Psoas muscle (tissue), 8 donors: ENCODE data around the gene TRUB1. TPM values are rescaled to one million over a fixed set of nuclear protein-coding genes. Genes with fewer than 3 reads are reported as not detected.

ENCODE experiments used
- ATAC-seq, 4 donors: fragments of 200-7000 bp; cut with Tn5 transposase; one replicate each; pipeline ENCODE4 v1.9.1; 2020; ENCODE audit warnings: moderate library complexity in 3 of 4, mild to moderate bottlenecking in 2 of 4
- DNase-seq, 2 donors: peaks; one replicate each; pipeline ENCODE4 v3.0.0-alpha.2; 2020
- H3K27ac ChIP-seq: fragments of 200-600 bp; one replicate; pipeline ENCODE4 v1.8.0; 2022
- H3K27me3 ChIP-seq, 3 donors: fragments of 200-600 bp in 1 of 3; one replicate each; pipeline versions ENCODE4 v1.6.1 to v1.8.0; 2013 to 2022; ENCODE audit warnings: low read length in 2 of 3, mild to moderate bottlenecking in 2 of 3, moderate library complexity in 1 of 3; ENCODE audit not compliant: insufficient read depth in 3 of 3
- H3K36me3 ChIP-seq, 2 donors: fragments of 200-600 bp in 1 of 2; one replicate each; pipeline versions ENCODE4 v1.6.1 to v1.8.0; 2013 to 2022; ENCODE audit warnings: low read depth in 1 of 2, mild to moderate bottlenecking in 1 of 2, moderate library complexity in 1 of 2; ENCODE audit not compliant: insufficient read depth in 1 of 2
- H3K4me1 ChIP-seq: fragments of 200-600 bp; one replicate; pipeline ENCODE4 v1.8.0; 2022
- H3K4me3 ChIP-seq: fragments of 200-600 bp; one replicate; pipeline ENCODE4 v1.8.0; 2022; ENCODE audit warnings: mild to moderate bottlenecking
- H3K9me3 ChIP-seq: fragments of 200-600 bp; one replicate; pipeline ENCODE4 v1.8.0; 2022
- WGBS, 3 donors: extraction: QIAGEN DNeasy Blood & Tissue Kit; methylation state at CpG; one replicate each; pipeline versions ENCODE4 v1.1.6 to v1.1.7; 2013; 5-methylcytosine and 5-hydroxymethylcytosine counted together
- intact Hi-C, 2 donors: fragments of 100-400 bp; cut with DNase I; formaldehyde crosslinking; loops; one replicate each; pipeline versions ENCODE4 v1.11.0 to v1.14.2; 2022
- polyA plus RNA-seq, 3 donors: library from polyadenylated mRNA; stranded (reverse); fragments of 200-250 nt; gene quantifications; one replicate each; pipeline ENCODE4 v1.2.3, GENCODE V29; 2013
- total RNA-seq, 4 donors: library from RNA; stranded (reverse); fragmentation: NEBNext Ultra II Directional in 2 of 4; extraction: Animal tissue kit (Norgen Biotek cat#: 25700) in 2 of 4; gene quantifications; one replicate each; pipeline versions ENCODE4 v1.2.1 to v1.2.4, GENCODE V29; 2021 to 2023
- TF ChIP-seq, protein P1 (sequence below): fragments of 200-600 bp; IDR thresholded peaks from one replicate; pipeline ENCODE4 v1.8.0; 2022; ENCODE audit warnings: antibody characterized with exemption
- donor health status: healthy with polysubstance abuse.
- donor health status: DM: no; HTN: no; CAD: no; lungs with moderate emphysema.
- donor health status: Bipolar disorder and iron deficiency.
- donor health status: healthy.
- donor health status: DM: yes; HTN: yes; CAD: no.
- donor health status: DM: no; HTN: no; CAD: no.
- donor health status: DM: no; HTN: no; CAD: no.
- donor health status: DM: yes; HTN: yes; CAD: no.

The TRUB1 gene
- total and polyA plus RNA-seq, 7 donors = 3.3 to 8.9 (median 8.4) TPM

DNA sequence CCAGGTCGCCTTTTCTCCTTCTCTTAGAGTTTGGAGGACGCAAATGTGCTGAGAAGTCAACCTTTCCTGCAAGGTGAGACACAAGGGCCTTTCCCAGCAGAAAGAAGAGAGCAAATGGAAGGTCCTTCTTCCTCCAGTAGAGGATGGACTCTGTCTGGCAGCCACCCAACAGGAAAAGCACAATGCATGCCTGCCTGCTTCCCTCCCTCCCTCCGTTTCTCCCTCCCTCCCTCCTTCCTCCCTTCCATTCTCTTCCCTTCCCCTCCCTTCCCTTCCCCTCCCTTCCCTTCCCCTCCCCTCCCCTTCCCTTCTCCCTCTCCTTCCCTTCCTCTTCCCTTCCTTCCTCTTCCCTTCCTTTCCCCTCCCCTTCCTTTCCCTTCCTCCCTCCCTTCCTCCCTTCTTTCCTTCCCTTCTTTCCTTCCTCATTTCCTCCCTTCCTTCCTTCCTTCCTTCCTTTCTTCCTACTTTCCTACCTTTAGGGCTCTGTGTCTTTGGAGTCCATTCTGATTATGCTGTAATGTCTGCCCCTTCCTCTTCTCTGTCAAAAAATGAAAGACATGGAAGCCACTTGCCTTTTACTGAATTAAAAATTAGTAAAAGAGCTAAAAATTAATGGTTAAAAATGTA is 66.4 kb downstream of the TRUB1 start:
- Histone ChIP-seq H3K36me3 (no peaks in the 10 kb centered on the region), H3K4me1 (peaks cover 14% of the 10 kb centered on the region), H3K27ac (no peak overlapping the region), H3K4me3 (no peak overlapping the region), H3K9me3 (no peaks in the 10 kb centered on the region), H3K27me3 (no peaks in the 10 kb centered on the region)
- no peak for DNase-seq
- WGBS, 3 donors = 69 to 73% (median 71%) methylated on average over 3 of the region's 3 CpGs
- TF ChIP-seq, protein P1, sequence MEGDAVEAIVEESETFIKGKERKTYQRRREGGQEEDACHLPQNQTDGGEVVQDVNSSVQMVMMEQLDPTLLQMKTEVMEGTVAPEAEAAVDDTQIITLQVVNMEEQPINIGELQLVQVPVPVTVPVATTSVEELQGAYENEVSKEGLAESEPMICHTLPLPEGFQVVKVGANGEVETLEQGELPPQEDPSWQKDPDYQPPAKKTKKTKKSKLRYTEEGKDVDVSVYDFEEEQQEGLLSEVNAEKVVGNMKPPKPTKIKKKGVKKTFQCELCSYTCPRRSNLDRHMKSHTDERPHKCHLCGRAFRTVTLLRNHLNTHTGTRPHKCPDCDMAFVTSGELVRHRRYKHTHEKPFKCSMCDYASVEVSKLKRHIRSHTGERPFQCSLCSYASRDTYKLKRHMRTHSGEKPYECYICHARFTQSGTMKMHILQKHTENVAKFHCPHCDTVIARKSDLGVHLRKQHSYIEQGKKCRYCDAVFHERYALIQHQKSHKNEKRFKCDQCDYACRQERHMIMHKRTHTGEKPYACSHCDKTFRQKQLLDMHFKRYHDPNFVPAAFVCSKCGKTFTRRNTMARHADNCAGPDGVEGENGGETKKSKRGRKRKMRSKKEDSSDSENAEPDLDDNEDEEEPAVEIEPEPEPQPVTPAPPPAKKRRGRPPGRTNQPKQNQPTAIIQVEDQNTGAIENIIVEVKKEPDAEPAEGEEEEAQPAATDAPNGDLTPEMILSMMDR = no peak
- no peak for ATAC-seq
- intact Hi-C loops = no loop called here

DNA sequence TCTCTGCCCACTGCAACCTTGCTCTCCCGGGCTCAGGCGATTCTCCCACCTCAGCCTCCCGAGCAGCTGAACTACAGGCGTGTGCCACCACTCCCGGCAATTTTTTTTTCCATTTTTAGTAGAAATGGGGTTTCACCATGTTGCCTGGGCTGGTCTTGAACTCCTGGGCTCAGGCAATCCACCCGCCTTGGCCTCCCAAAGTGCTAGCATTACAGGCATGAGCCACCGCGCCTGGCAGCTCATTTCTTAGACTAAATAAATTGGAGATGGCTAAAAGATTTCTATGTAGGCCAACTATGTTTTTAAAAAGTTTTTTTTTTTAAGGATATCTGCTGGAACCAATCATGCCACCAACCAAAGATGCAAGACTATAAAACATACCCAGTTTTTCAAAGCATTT is 67.8 kb downstream of the TRUB1 start:
- Histone ChIP-seq H3K4me3 (no peak overlapping the region), H3K36me3 (no peaks in the 10 kb centered on the region), H3K4me1 (peaks cover 9% of the 10 kb centered on the region), H3K27ac (no peak overlapping the region), H3K27me3 (no peaks in the 10 kb centered on the region), H3K9me3 (no peaks in the 10 kb centered on the region)
- intact Hi-C loops = no loop called here
- TF ChIP-seq, protein P1 = no peak
- 89 to 94% (median 94%) methylated on average over 8 of the region's 8 CpGs for WGBS, 3 donors
- ATAC-seq (no peak), DNase-seq (no peak)

GRCh38 chr10:115018185-115018931 is 80.4 kb downstream of the TRUB1 start:
- no peak for DNase-seq

DNA sequence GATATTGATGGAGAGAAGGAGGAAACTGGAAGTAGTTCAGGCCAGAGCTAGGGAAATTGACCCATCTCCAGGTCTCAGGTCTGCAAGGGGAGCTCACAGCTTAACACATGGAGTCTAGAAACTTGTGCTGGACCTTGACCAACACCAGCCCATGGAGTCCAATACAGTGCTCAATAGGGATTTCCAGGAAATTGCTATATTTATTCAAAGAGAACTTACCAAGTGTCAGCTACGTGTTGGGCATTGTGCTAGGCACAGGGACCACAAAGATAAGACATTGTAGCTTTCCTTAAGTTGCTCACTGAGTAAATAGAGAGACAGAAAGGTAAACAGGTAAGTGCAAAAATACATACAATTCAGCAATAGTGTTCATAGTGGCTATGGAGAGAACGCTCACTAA is 82.5 kb downstream of the TRUB1 start:
- ATAC-seq (no peak), DNase-seq (no peak)
- Histone ChIP-seq H3K4me3 (no peak overlapping the region), H3K9me3 (no peaks in the 10 kb centered on the region), H3K27me3 (no peaks in the 10 kb centered on the region), H3K36me3 (no peaks in the 10 kb centered on the region), H3K4me1 (no peaks in the 10 kb centered on the region), H3K27ac (no peak overlapping the region)
- TF ChIP-seq, protein P1 = no peak
- intact Hi-C loops = no loop called here
- WGBS, 3 donors = 84 to 89% (median 89%) methylated on average over 2 of the region's 2 CpGs

More at GRCh38 chr10:115018185-115018931, 80.4 kb downstream of the TRUB1 start:
- TF ChIP-seq, protein P1 = no peak
- Histone ChIP-seq H3K36me3 (no peaks in the 10 kb centered on the region), H3K4me3 (no peak overlapping the region), H3K27ac (no peak overlapping the region), H3K27me3 (no peaks in the 10 kb centered on the region), H3K4me1 (no peaks in the 10 kb centered on the region), H3K9me3 (no peaks in the 10 kb centered on the region)
- WGBS, 3 donors = 57 to 66% (median 61%) methylated on average over 9 of the region's 9 CpGs
- ATAC-seq = no peak
- intact Hi-C loops = no loop called here
